Testis (tissue), 3 donors: ENCODE data around the gene BRI3. TPM values are rescaled to one million over a fixed set of nuclear protein-coding genes. Genes with fewer than 3 reads are reported as not detected.
A peak's percentile ranks its signal among the peaks of the same experiment; 100 is the strongest.

Experiments used
- DNase-seq: peaks from one replicate; pipeline ENCODE4 v3.0.0-alpha.2; 2019
- H3K27ac ChIP-seq, 2 donors: fragments of 200-600 bp; sonication (generic); one replicate each; pipeline ENCODE4 v1.5.1; 2019
- H3K27me3 ChIP-seq: fragments of 200-600 bp; sonication (generic); one replicate; pipeline ENCODE4 v1.5.1; 2019
- H3K36me3 ChIP-seq: fragments of 200-600 bp; sonication (generic); one replicate; pipeline ENCODE4 v1.5.1; 2017; ENCODE audit warnings: low read depth; ENCODE audit errors: missing control alignments
- H3K4me1 ChIP-seq: fragments of 200-600 bp; sonication (generic); one replicate; pipeline ENCODE4 v1.5.1; 2019
- H3K4me3 ChIP-seq, 2 donors: fragments of 200-600 bp; sonication (generic); one replicate each; pipeline ENCODE4 v1.5.1; 2017 to 2019
- H3K9me3 ChIP-seq: fragments of 200-600 bp; sonication (generic); one replicate; pipeline ENCODE4 v1.5.1; 2017
- POLR2A ChIP-seq: fragments of 450-650 bp; IDR thresholded peaks from one replicate; pipeline ENCODE4 v1.6.1; 2017; ENCODE audit warnings: antibody characterized with exemption, mild to moderate bottlenecking, moderate library complexity
- WGBS, 2 donors: methylation state at CpG; one replicate each; pipeline ENCODE4 v1.1.5; 2018; 5-methylcytosine and 5-hydroxymethylcytosine counted together
- intact Hi-C: fragments of 100-400 bp; cut with DNase I; formaldehyde crosslinking; loops from one replicate; pipeline ENCODE4 v1.15.1; 2023; ENCODE audit warnings: low total_unique reads
- polyA plus RNA-seq: library from polyadenylated mRNA; stranded (reverse); fragments of 350-450 nt; fragmentation: Illumina TruSeq; extraction: RNeasy Lipid Tissue Mini Kit (QIAGEN cat#74804); gene quantifications from one replicate; pipeline ENCODE4 v1.2.3, GENCODE V29; 2014; ENCODE audit warnings: low read depth, low replicate concordance; ENCODE audit not compliant: insufficient read depth
- total RNA-seq, 2 donors: library from RNA; depleted of rRNA; stranded (reverse); fragments of >200 nt; gene quantifications; one replicate each; pipeline ENCODE4 v1.2.3, GENCODE V29; 2016
- TF ChIP-seq, protein P1 (sequence below), 3 experiments: fragments of 450-650 bp in 2 of 3; fragments of 200-600 bp in 1 of 3; sonication (generic) in 1 of 3; IDR thresholded peaks; one replicate each; pipeline ENCODE4 v1.5.1; 2016 to 2019; ENCODE audit warnings: antibody characterized with exemption in 3 of 3, mild to moderate bottlenecking in 2 of 3, moderate library complexity in 1 of 3

The BRI3 gene
- total and polyA plus RNA-seq, 3 donors from 2014 or later: 61.1 to 167 (median 76.3) TPM

DNA sequence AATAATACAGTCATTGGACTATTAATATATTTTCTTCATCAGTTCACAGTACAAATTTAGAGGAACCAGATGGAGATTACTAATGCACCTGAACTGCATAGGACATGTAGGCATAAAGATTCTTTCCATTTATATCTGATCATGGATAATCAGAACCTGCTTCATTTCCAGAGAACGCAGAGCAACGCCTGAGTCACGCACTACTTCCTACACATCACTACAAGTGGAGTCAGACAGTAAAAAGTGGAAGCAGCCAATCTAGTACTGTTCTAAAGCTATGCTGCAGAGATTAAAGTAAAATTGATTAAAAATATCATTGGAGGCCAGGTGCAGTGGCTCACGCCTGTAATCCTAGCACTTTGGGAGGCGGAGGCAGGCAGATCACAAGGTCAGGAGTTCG is 43.3 kb downstream of the BRI3 start:
- TF ChIP-seq, protein P1, sequence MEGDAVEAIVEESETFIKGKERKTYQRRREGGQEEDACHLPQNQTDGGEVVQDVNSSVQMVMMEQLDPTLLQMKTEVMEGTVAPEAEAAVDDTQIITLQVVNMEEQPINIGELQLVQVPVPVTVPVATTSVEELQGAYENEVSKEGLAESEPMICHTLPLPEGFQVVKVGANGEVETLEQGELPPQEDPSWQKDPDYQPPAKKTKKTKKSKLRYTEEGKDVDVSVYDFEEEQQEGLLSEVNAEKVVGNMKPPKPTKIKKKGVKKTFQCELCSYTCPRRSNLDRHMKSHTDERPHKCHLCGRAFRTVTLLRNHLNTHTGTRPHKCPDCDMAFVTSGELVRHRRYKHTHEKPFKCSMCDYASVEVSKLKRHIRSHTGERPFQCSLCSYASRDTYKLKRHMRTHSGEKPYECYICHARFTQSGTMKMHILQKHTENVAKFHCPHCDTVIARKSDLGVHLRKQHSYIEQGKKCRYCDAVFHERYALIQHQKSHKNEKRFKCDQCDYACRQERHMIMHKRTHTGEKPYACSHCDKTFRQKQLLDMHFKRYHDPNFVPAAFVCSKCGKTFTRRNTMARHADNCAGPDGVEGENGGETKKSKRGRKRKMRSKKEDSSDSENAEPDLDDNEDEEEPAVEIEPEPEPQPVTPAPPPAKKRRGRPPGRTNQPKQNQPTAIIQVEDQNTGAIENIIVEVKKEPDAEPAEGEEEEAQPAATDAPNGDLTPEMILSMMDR (IDR thresholded peaks at IDR 0.05): no peak
- TF ChIP-seq POLR2A: no peak
- intact Hi-C loops: no loop called here
- DNase-seq: no peak

DNA sequence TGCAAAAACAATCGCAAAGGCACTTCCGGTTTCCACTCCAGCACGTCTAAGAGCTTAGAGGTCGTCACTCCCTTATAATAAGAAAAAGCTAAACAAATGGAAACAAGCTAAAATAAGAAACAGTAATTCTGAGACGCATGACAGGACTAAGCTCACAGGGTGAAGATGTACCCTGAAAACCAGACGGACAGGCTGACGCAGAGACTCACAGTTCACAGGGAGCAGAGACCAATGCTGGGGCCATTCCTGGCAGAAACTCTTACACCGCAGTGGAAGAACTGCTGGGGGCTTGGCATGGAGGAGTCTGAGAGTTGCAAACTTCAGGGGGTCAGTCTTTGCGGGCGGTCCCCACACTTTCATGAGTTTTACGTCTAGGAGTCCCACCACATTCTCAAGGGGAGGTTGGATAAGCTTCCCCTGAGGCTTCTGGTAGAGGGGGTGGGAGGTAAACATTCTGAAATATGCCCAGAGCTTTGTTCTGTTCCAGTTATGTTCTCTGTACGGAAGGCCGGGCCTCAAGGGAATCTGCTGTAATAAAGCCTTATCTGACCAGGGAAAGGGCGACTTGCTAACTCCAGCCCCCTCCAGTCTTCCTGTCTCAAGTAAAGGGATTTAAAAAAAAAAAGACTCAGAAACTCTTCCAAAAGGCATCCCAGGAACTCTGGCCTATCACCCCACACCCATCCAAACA is 47.8 kb downstream of the BRI3 start:
- intact Hi-C loops: no loop called here
- Histone ChIP-seq H3K4me1 (no peaks in the 10 kb centered on the region), H3K27me3 (no peaks in the 10 kb centered on the region), H3K36me3 (no peaks in the 10 kb centered on the region), H3K9me3 (no peaks in the 10 kb centered on the region), H3K27ac (peak overlapping the region in 1 of 2 donors; percentile 4), H3K4me3 (no peak overlapping the region)
- TF ChIP-seq, protein P1 (IDR thresholded peaks at IDR 0.05): no peak
- no peak for TF ChIP-seq POLR2A
- WGBS, 2 donors: 50 to 63% methylated on average over 14 of the region's 14 CpGs
- no peak for DNase-seq

More for the DNA sequence above, 43.3 kb downstream of the BRI3 start:
- 94 to 97% methylated on average over 6 of the region's 6 CpGs for WGBS, 2 donors
- Histone ChIP-seq H3K4me1 (no peaks in the 10 kb centered on the region), H3K36me3 (no peaks in the 10 kb centered on the region), H3K4me3 (no peak overlapping the region), H3K9me3 (no peaks in the 10 kb centered on the region), H3K27me3 (no peaks in the 10 kb centered on the region), H3K27ac (no peak overlapping the region)

DNA sequence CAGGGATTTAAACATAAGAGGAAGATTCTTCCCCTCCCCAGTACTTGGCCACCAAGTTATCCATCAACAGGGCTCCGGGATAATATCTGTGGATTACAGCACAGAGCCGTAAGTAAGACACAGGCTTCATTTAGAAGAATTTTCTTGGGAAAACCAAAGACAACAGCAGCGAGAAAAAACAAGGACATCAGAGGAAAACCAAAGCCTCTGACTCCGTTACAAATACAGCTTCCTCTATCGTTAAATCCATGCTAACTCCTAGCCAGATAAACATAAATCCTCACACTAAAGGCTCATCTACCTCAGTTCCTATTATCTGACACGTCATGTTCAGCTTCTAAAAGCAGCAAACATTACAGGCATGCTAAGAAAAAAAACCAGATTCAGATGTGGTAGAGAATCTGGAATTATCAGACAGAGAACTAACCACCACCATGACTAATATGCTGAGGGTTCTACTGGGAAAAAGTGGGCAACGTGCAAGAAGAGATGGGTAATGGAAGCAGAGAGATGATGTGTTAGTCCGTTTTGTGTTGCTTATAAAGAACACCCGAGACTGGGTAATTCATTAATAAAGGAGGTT is 48.4 kb downstream of the BRI3 start:
- H3K27ac ChIP-seq: no peak overlapping the region
- no peak for DNase-seq

DNA sequence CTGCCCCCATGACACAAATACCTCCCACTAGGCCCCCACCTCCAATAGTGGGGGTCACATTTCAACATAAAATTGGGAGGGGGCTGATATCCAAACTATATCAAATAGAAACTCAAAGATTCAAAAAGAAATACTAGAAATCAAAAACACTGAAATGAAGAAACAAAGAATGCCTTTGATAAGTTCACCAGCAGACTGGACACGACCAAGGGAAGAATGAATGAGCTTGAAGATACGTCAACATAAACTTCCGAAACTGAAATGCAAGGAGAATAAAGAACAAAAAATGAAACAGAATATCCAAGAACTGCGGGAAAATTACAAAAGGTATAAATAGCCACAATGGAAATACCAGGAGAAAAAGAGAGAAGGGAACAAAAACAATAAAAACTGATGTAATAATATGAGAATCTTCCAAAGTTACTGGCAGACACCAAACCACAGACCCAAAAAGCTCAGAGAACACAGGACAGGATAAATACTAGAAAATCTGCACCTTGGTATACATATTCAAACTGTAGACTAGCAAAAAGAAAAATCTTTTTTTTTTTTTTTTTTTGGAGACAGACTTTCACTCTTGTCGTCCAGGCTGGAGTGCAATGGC is 49.5 kb downstream of the BRI3 start:
- Histone ChIP-seq H3K4me3 (no peak overlapping the region), H3K27me3 (no peaks in the 10 kb centered on the region), H3K36me3 (no peaks in the 10 kb centered on the region), H3K27ac (no peak overlapping the region), H3K9me3 (no peaks in the 10 kb centered on the region), H3K4me1 (no peaks in the 10 kb centered on the region)
- no peak for TF ChIP-seq POLR2A
- TF ChIP-seq, protein P1 (IDR thresholded peaks at IDR 0.05): no peak
- WGBS, 2 donors: 89 to 90% methylated on average over 5 of the region's 5 CpGs
- intact Hi-C loops: no loop called here
- DNase-seq: no peak

More for the DNA sequence above, 48.4 kb downstream of the BRI3 start:
- 69 to 71% methylated on average over 9 of the region's 9 CpGs for WGBS, 2 donors
- Histone ChIP-seq H3K4me1 (no peaks in the 10 kb centered on the region), H3K36me3 (no peaks in the 10 kb centered on the region), H3K4me3 (no peak overlapping the region), H3K9me3 (no peaks in the 10 kb centered on the region), H3K27me3 (no peaks in the 10 kb centered on the region)
- TF ChIP-seq, protein P1 (IDR thresholded peaks at IDR 0.05): no peak
- TF ChIP-seq POLR2A: no peak
- intact Hi-C loops: no loop called here
